Caco-2 (cell line): ENCODE measurements around the gene RABL6. TPM values are rescaled to one million over a fixed set of nuclear protein-coding genes. Genes with fewer than 3 reads are reported as not detected.

Experiments used
- BruUV-seq: library from RNA; stranded (reverse); fragments of 400-500 nt; replicated peaks from 2 replicates; lab custom pipeline; 2021; lab: Mats Ljungman, UMichigan
- CTCF ChIA-PET: fragments of 300-600 bp; sonication (Branson Sonifier 250); formaldehyde crosslinking; loops from one replicate; lab custom pipeline; 2022; ENCODE audit warnings: antibody characterized with exemption; lab: Charles Lee
- POLR2A ChIA-PET: fragments of 300-600 bp; sonication (Branson Sonifier 250); formaldehyde crosslinking; loops from one replicate; lab custom pipeline; 2022; ENCODE audit warnings: antibody characterized with exemption; lab: Charles Lee
- DNase-seq, 2 experiments: peaks; one replicate each; pipeline versions ENCODE4 v3.0.0 to v3.0.0-alpha.2; 2020 to 2022
- H3K27me3 ChIP-seq: replicated peaks from 2 replicates; pipeline ENCODE4 v1.6.0; 2011; ENCODE audit warnings: low read length; ENCODE audit not compliant: control insufficient read depth, insufficient read depth
- H3K36me3 ChIP-seq: 2 replicates; pipeline ENCODE4 v1.5.1; 2011; ENCODE audit warnings: low read length; ENCODE audit not compliant: control insufficient read depth, insufficient read depth
- H3K4me1 ChIP-seq: fragments of 250-450 bp; sonication (Bioruptor Pico); 2 replicates; pipeline ENCODE4 v1.5.1; 2020; ENCODE audit warnings: mild to moderate bottlenecking
- H3K4me3 ChIP-seq: 2 replicates; pipeline ENCODE4 v1.5.1; 2011; ENCODE audit warnings: low read depth, mild to moderate bottlenecking, control low read depth, low read length
- H3K9me3 ChIP-seq: fragments of 250-450 bp; sonication (Bioruptor Pico); 2 replicates; pipeline ENCODE4 v1.5.1; 2020; ENCODE audit warnings: mild to moderate bottlenecking, moderate library complexity
- H3K27ac Mint-ChIP-seq: one replicate; pipeline ENCODE4 v1.8.0; 2022; ENCODE audit warnings: mixed read lengths; ENCODE audit not compliant: unreplicated experiment
- H3K27me3 Mint-ChIP-seq: one replicate; pipeline ENCODE4 v1.8.0; 2022; ENCODE audit warnings: mixed read lengths; ENCODE audit not compliant: insufficient read depth, unreplicated experiment
- H3K36me3 Mint-ChIP-seq: one replicate; pipeline ENCODE4 v1.8.0; 2022; ENCODE audit warnings: mild to moderate bottlenecking, mixed read lengths; ENCODE audit not compliant: insufficient read depth, unreplicated experiment
- H3K4me1 Mint-ChIP-seq: one replicate; pipeline ENCODE4 v1.8.0; 2022; ENCODE audit warnings: low read depth, mixed read lengths; ENCODE audit not compliant: unreplicated experiment
- H3K4me3 Mint-ChIP-seq: one replicate; pipeline ENCODE4 v1.8.0; 2022; ENCODE audit warnings: mild to moderate bottlenecking, moderate library complexity, mixed read lengths; ENCODE audit not compliant: unreplicated experiment
- H3K9me3 Mint-ChIP-seq: one replicate; pipeline ENCODE4 v1.8.0; 2022; ENCODE audit warnings: mixed read lengths; ENCODE audit not compliant: unreplicated experiment
- CTCF ChIP-seq, 2 experiments: fragments of 200-600 bp in 1 of 2; IDR thresholded peaks; 1 replicate in 1 of 2; 2 replicates in 1 of 2; pipeline versions ENCODE4 v1.5.1 to v1.8.0; 2011 to 2022; ENCODE audit warnings: antibody characterized with exemption in 1 of 2, control low read depth in 1 of 2, inconsistent platforms in 1 of 2, low read depth in 1 of 2, low read length in 1 of 2, mild to moderate bottlenecking in 1 of 2, moderate library complexity in 1 of 2; ENCODE audit not compliant: insufficient read depth in 1 of 2, severe bottlenecking in 1 of 2, unreplicated experiment in 1 of 2
- intact Hi-C: fragments of 100-400 bp; cut with micrococcal nuclease; formaldehyde crosslinking; loops from one replicate; pipeline ENCODE4 v1.10.0; 2022; ENCODE audit not compliant: unreplicated experiment
- total RNA-seq: library from RNA; stranded (reverse); gene quantifications from 2 replicates; pipeline ENCODE4 v1.2.3, GENCODE V29; 2022

RABL6 gene
- total RNA-seq, 1 experiment from 2014 or later, result 138 TPM

- peak in 1 of 2 experiments; percentile 37 for DNase-seq
- ChIA-PET POLR2A (no interaction called here), CTCF (no interaction called here)
Measured at GRCh38 chr9:136857581-136858412, 50.0 kb downstream of the RABL6 start.

GRCh38 chr9:136858452-136858843, 50.7 kb downstream of the RABL6 start:
- Histone ChIP-seq H3K4me3 (no peak overlapping the region), H3K4me1 (peaks cover 10% of the 10 kb centered on the region), H3K27me3 (no peaks in the 10 kb centered on the region), H3K36me3 (peaks cover 1% of the 10 kb centered on the region; the same call in 1 of the 2 replicates), H3K9me3 (no peaks in the 10 kb centered on the region)
- BruUV-seq, result no TSS peak
- peaks cover 89% of the 10 kb centered on the region for H3K36me3 Mint-ChIP-seq
- H3K27ac Mint-ChIP-seq, result no peak overlapping the region
- DNase-seq, result no peak
- TF ChIP-seq CTCF (IDR thresholded peaks at IDR 0.05; ENCODE audit: insufficient read depth in 1 of 2, low read depth in 1 of 2, low read length in 1 of 2, severe bottlenecking in 1 of 2, unreplicated experiment in 1 of 2), result no peak
- no peak overlapping the region for H3K4me3 Mint-ChIP-seq
- ChIA-PET POLR2A (no interaction called here), CTCF (interaction anchor here (1.2 kb wide), 1 partner anchor 16 kb away, joined by 4 read pairs; the partner anchor contains the start of gene AJM1)
- H3K9me3 Mint-ChIP-seq, result no peaks in the 10 kb centered on the region
- no peaks in the 10 kb centered on the region for H3K27me3 Mint-ChIP-seq
- intact Hi-C loops, result no loop called here
- H3K4me1 Mint-ChIP-seq, result no peaks in the 10 kb centered on the region

More at GRCh38 chr9:136857581-136858412, 50.0 kb downstream of the RABL6 start:
- Histone ChIP-seq H3K4me1 (peaks cover 10% of the 10 kb centered on the region), H3K36me3 (peaks cover 1% of the 10 kb centered on the region; the same call in 1 of the 2 replicates), H3K9me3 (no peaks in the 10 kb centered on the region), H3K27me3 (no peaks in the 10 kb centered on the region), H3K4me3 (no peak overlapping the region)
- Mint-ChIP-seq H3K27me3 (no peaks in the 10 kb centered on the region), H3K4me3 (no peak overlapping the region), H3K4me1 (no peaks in the 10 kb centered on the region), H3K27ac (peak overlapping the region; percentile 16), H3K36me3 (peaks cover 82% of the 10 kb centered on the region), H3K9me3 (no peaks in the 10 kb centered on the region)
- no TSS peak for BruUV-seq
- TF ChIP-seq CTCF (IDR thresholded peaks at IDR 0.05; ENCODE audit: insufficient read depth in 1 of 2, low read depth in 1 of 2, low read length in 1 of 2, severe bottlenecking in 1 of 2, unreplicated experiment in 1 of 2), result no peak
- intact Hi-C loops, result no loop called here

- Histone ChIP-seq H3K4me3 (no peak overlapping the region), H3K9me3 (no peaks in the 10 kb centered on the region), H3K36me3 (peaks cover 1% of the 10 kb centered on the region; the same call in 1 of the 2 replicates), H3K4me1 (peaks cover 10% of the 10 kb centered on the region), H3K27me3 (no peaks in the 10 kb centered on the region)
- Mint-ChIP-seq H3K9me3 (no peaks in the 10 kb centered on the region), H3K36me3 (peaks cover 96% of the 10 kb centered on the region), H3K27ac (peak overlapping the region; percentile 59), H3K4me3 (peak overlapping the region; percentile 35), H3K27me3 (no peaks in the 10 kb centered on the region), H3K4me1 (no peaks in the 10 kb centered on the region)
- ChIA-PET CTCF (interaction anchor here (1.2 kb wide), 1 partner anchor 17 kb away, joined by 4 read pairs; the partner anchor contains the start of gene AJM1), POLR2A (no interaction called here)
- peak in 1 of 2 experiments; percentile 61 for DNase-seq
- intact Hi-C loops, result no loop called here
- no TSS peak for BruUV-seq
- TF ChIP-seq CTCF (IDR thresholded peaks at IDR 0.05; ENCODE audit: insufficient read depth in 1 of 2, low read depth in 1 of 2, low read length in 1 of 2, severe bottlenecking in 1 of 2, unreplicated experiment in 1 of 2), result no peak
Measured at GRCh38 chr9:136858844-136859757, 51.4 kb downstream of the RABL6 start.
